HG02642 (cell line): ENCODE results near the gene TERT.

Experiments used
- ATAC-seq: cut with Tn5 transposase; IDR thresholded peaks from one replicate; pipeline ENCODE4 v1.9.1; 2021; ENCODE audit warnings: mild to moderate bottlenecking; ENCODE audit not compliant: unreplicated experiment, poor library complexity

Gene TERT

GRCh38 chr5:1211701-1212100, 83.2 kb downstream of the TERT start:
- no peak for ATAC-seq

GRCh38 chr5:1210832-1211251, 84.0 kb downstream of the TERT start:
- ATAC-seq = no peak

GRCh38 chr5:1209896-1210776, 84.7 kb downstream of the TERT start:
- ATAC-seq = no peak

GRCh38 chr5:1209489-1209852, 85.4 kb downstream of the TERT start:
- ATAC-seq = no peak

- ATAC-seq = no peak
Observed at GRCh38 chr5:1208743-1209488, 86.0 kb downstream of the TERT start.

GRCh38 chr5:1208221-1208742, 86.6 kb downstream of the TERT start:
- ATAC-seq = no peak

GRCh38 chr5:1207555-1207954, 87.3 kb downstream of the TERT start:
- ATAC-seq = no peak

- no peak for ATAC-seq
Observed at GRCh38 chr5:1206521-1207412, 88.1 kb downstream of the TERT start.

- ATAC-seq = no peak
Observed at GRCh38 chr5:1205255-1206180, 89.3 kb downstream of the TERT start.

- ATAC-seq = no peak
Observed at GRCh38 chr5:1204693-1205242, 90.1 kb downstream of the TERT start.

- no peak for ATAC-seq
Observed at GRCh38 chr5:1203968-1204692, 90.7 kb downstream of the TERT start.

- no peak for ATAC-seq
Observed at GRCh38 chr5:1203311-1203967, 91.4 kb downstream of the TERT start.
